Measurements from ENCODE around the gene SMAD9.

Gene SMAD9

GRCh38 chr13:36912973-36913372 is 7.1 kb downstream of the SMAD9 start:
- no peaks in the 10 kb centered on the region for H3K9me3 ChIP-seq (ENCODE audit: control insufficient read depth in 2 of 2, low read length in 2 of 2)
- no peak overlapping the region for H3K27ac ChIP-seq (ENCODE audit: low read depth in 2 of 2, low read length in 2 of 2)
- peaks cover 0 to 2% of the 10 kb centered on the region in 2 donors for H3K4me1 ChIP-seq (ENCODE audit: control insufficient read depth in 2 of 2, insufficient read depth in 2 of 2, low read length in 2 of 2)

GRCh38 chr13:36912369-36912768 is 7.7 kb downstream of the SMAD9 start:
- H3K36me3 ChIP-seq (ENCODE audit: control insufficient read depth in 2 of 2, insufficient read depth in 2 of 2, low read length in 2 of 2): no peaks in the 10 kb centered on the region
- no peak overlapping the region for H3K27ac ChIP-seq (ENCODE audit: low read depth in 2 of 2, low read length in 2 of 2)
- H3K9me3 ChIP-seq (ENCODE audit: control insufficient read depth in 2 of 2, low read length in 2 of 2): no peaks in the 10 kb centered on the region
- H3K4me3 ChIP-seq (ENCODE audit: low read length in 2 of 2): no peak overlapping the region
- H3K4me1 ChIP-seq (ENCODE audit: control insufficient read depth in 2 of 2, insufficient read depth in 2 of 2, low read length in 2 of 2): no peaks in the 10 kb centered on the region
- H3K27me3 ChIP-seq (ENCODE audit: control insufficient read depth in 2 of 2, insufficient read depth in 2 of 2, low read length in 2 of 2): peaks cover 0 to 4% of the 10 kb centered on the region in 2 donors
- H3K9ac ChIP-seq (ENCODE audit: low read depth in 1 of 2, low read length in 2 of 2): peak overlapping the region in 1 of 2 donors; percentile 18

More at GRCh38 chr13:36912973-36913372, 7.1 kb downstream of the SMAD9 start:
- Histone ChIP-seq H3K9ac (ENCODE audit: low read depth in 1 of 2, low read length in 2 of 2) (no peak overlapping the region), H3K36me3 (ENCODE audit: control insufficient read depth in 2 of 2, insufficient read depth in 2 of 2, low read length in 2 of 2) (no peaks in the 10 kb centered on the region), H3K27me3 (ENCODE audit: control insufficient read depth in 2 of 2, insufficient read depth in 2 of 2, low read length in 2 of 2) (peaks cover 0 to 4% of the 10 kb centered on the region in 2 donors), H3K4me3 (ENCODE audit: low read length in 2 of 2) (no peak overlapping the region)

GRCh38 chr13:36910545-36910944 is 9.5 kb downstream of the SMAD9 start:
- no peaks in the 10 kb centered on the region for H3K4me1 ChIP-seq (ENCODE audit: control insufficient read depth in 2 of 2, insufficient read depth in 2 of 2, low read length in 2 of 2)
- H3K27ac ChIP-seq (ENCODE audit: low read depth in 2 of 2, low read length in 2 of 2): no peak overlapping the region
- no peaks in the 10 kb centered on the region for H3K36me3 ChIP-seq (ENCODE audit: control insufficient read depth in 2 of 2, insufficient read depth in 2 of 2, low read length in 2 of 2)
- no peaks in the 10 kb centered on the region for H3K27me3 ChIP-seq (ENCODE audit: control insufficient read depth in 2 of 2, insufficient read depth in 2 of 2, low read length in 2 of 2)
- no peaks in the 10 kb centered on the region for H3K9me3 ChIP-seq (ENCODE audit: control insufficient read depth in 2 of 2, low read length in 2 of 2)
- H3K4me3 ChIP-seq (ENCODE audit: low read length in 2 of 2): no peak overlapping the region
- H3K9ac ChIP-seq (ENCODE audit: low read depth in 1 of 2, low read length in 2 of 2): no peak overlapping the region

GRCh38 chr13:36907821-36908220 is 12.2 kb downstream of the SMAD9 start:
- no peak overlapping the region for H3K27ac ChIP-seq (ENCODE audit: low read depth in 2 of 2, low read length in 2 of 2)
- H3K9me3 ChIP-seq (ENCODE audit: control insufficient read depth in 2 of 2, low read length in 2 of 2): no peaks in the 10 kb centered on the region
- no peaks in the 10 kb centered on the region for H3K4me1 ChIP-seq (ENCODE audit: control insufficient read depth in 2 of 2, insufficient read depth in 2 of 2, low read length in 2 of 2)
- H3K4me3 ChIP-seq (ENCODE audit: low read length in 2 of 2): no peak overlapping the region
- H3K36me3 ChIP-seq (ENCODE audit: control insufficient read depth in 2 of 2, insufficient read depth in 2 of 2, low read length in 2 of 2): no peaks in the 10 kb centered on the region
- H3K9ac ChIP-seq (ENCODE audit: low read depth in 1 of 2, low read length in 2 of 2): no peak overlapping the region
- no peaks in the 10 kb centered on the region for H3K27me3 ChIP-seq (ENCODE audit: control insufficient read depth in 2 of 2, insufficient read depth in 2 of 2, low read length in 2 of 2)

- Histone ChIP-seq H3K27ac (ENCODE audit: low read depth in 2 of 2, low read length in 2 of 2) (no peak overlapping the region), H3K27me3 (ENCODE audit: control insufficient read depth in 2 of 2, insufficient read depth in 2 of 2, low read length in 2 of 2) (no peaks in the 10 kb centered on the region), H3K9me3 (ENCODE audit: control insufficient read depth in 2 of 2, low read length in 2 of 2) (no peaks in the 10 kb centered on the region), H3K36me3 (ENCODE audit: control insufficient read depth in 2 of 2, insufficient read depth in 2 of 2, low read length in 2 of 2) (no peaks in the 10 kb centered on the region), H3K4me1 (ENCODE audit: control insufficient read depth in 2 of 2, insufficient read depth in 2 of 2, low read length in 2 of 2) (no peaks in the 10 kb centered on the region), H3K9ac (ENCODE audit: low read depth in 1 of 2, low read length in 2 of 2) (no peak overlapping the region), H3K4me3 (ENCODE audit: low read length in 2 of 2) (no peak overlapping the region)
Measured at GRCh38 chr13:36907266-36907665, 12.8 kb downstream of the SMAD9 start.

- H3K4me1 ChIP-seq (ENCODE audit: control insufficient read depth in 2 of 2, insufficient read depth in 2 of 2, low read length in 2 of 2): no peaks in the 10 kb centered on the region
- no peak overlapping the region for H3K4me3 ChIP-seq (ENCODE audit: low read length in 2 of 2)
- no peak overlapping the region for H3K9ac ChIP-seq (ENCODE audit: low read depth in 1 of 2, low read length in 2 of 2)
- H3K9me3 ChIP-seq (ENCODE audit: control insufficient read depth in 2 of 2, low read length in 2 of 2): no peaks in the 10 kb centered on the region
- no peaks in the 10 kb centered on the region for H3K36me3 ChIP-seq (ENCODE audit: control insufficient read depth in 2 of 2, insufficient read depth in 2 of 2, low read length in 2 of 2)
- no peaks in the 10 kb centered on the region for H3K27me3 ChIP-seq (ENCODE audit: control insufficient read depth in 2 of 2, insufficient read depth in 2 of 2, low read length in 2 of 2)
- no peak overlapping the region for H3K27ac ChIP-seq (ENCODE audit: low read depth in 2 of 2, low read length in 2 of 2)
Measured at GRCh38 chr13:36905944-36906343, 14.1 kb downstream of the SMAD9 start.

- no peaks in the 10 kb centered on the region for H3K4me1 ChIP-seq (ENCODE audit: control insufficient read depth in 2 of 2, insufficient read depth in 2 of 2, low read length in 2 of 2)
- no peak overlapping the region for H3K9ac ChIP-seq (ENCODE audit: low read depth in 1 of 2, low read length in 2 of 2)
- peak overlapping the region in 1 of 2 donors; percentile 38 for H3K27ac ChIP-seq (ENCODE audit: low read depth in 2 of 2, low read length in 2 of 2)
- H3K4me3 ChIP-seq (ENCODE audit: low read length in 2 of 2): no peak overlapping the region
- peaks cover 0 to 4% of the 10 kb centered on the region in 2 donors for H3K36me3 ChIP-seq (ENCODE audit: control insufficient read depth in 2 of 2, insufficient read depth in 2 of 2, low read length in 2 of 2)
- no peaks in the 10 kb centered on the region for H3K27me3 ChIP-seq (ENCODE audit: control insufficient read depth in 2 of 2, insufficient read depth in 2 of 2, low read length in 2 of 2)
- H3K9me3 ChIP-seq (ENCODE audit: control insufficient read depth in 2 of 2, low read length in 2 of 2): no peaks in the 10 kb centered on the region
Measured at GRCh38 chr13:36903925-36904595, 16.0 kb downstream of the SMAD9 start.

- H3K4me1 ChIP-seq (ENCODE audit: control insufficient read depth in 2 of 2, insufficient read depth in 2 of 2, low read length in 2 of 2): no peaks in the 10 kb centered on the region
- H3K36me3 ChIP-seq (ENCODE audit: control insufficient read depth in 2 of 2, insufficient read depth in 2 of 2, low read length in 2 of 2): peaks cover 0 to 4% of the 10 kb centered on the region in 2 donors
- no peak overlapping the region for H3K4me3 ChIP-seq (ENCODE audit: low read length in 2 of 2)
- no peak overlapping the region for H3K9ac ChIP-seq (ENCODE audit: low read depth in 1 of 2, low read length in 2 of 2)
- no peak overlapping the region for H3K27ac ChIP-seq (ENCODE audit: low read depth in 2 of 2, low read length in 2 of 2)
- no peaks in the 10 kb centered on the region for H3K9me3 ChIP-seq (ENCODE audit: control insufficient read depth in 2 of 2, low read length in 2 of 2)
- H3K27me3 ChIP-seq (ENCODE audit: control insufficient read depth in 2 of 2, insufficient read depth in 2 of 2, low read length in 2 of 2): no peaks in the 10 kb centered on the region
Measured at GRCh38 chr13:36897054-36897616, 22.9 kb downstream of the SMAD9 start.

GRCh38 chr13:36891752-36892151 is 28.3 kb downstream of the SMAD9 start:
- Histone ChIP-seq H3K36me3 (ENCODE audit: control insufficient read depth in 2 of 2, insufficient read depth in 2 of 2, low read length in 2 of 2) (no peaks in the 10 kb centered on the region), H3K9me3 (ENCODE audit: control insufficient read depth in 2 of 2, low read length in 2 of 2) (no peaks in the 10 kb centered on the region), H3K9ac (ENCODE audit: low read depth in 1 of 2, low read length in 2 of 2) (no peak overlapping the region), H3K27me3 (ENCODE audit: control insufficient read depth in 2 of 2, insufficient read depth in 2 of 2, low read length in 2 of 2) (no peaks in the 10 kb centered on the region), H3K27ac (ENCODE audit: low read depth in 2 of 2, low read length in 2 of 2) (no peak overlapping the region), H3K4me3 (ENCODE audit: low read length in 2 of 2) (no peak overlapping the region), H3K4me1 (ENCODE audit: control insufficient read depth in 2 of 2, insufficient read depth in 2 of 2, low read length in 2 of 2) (no peaks in the 10 kb centered on the region)

GRCh38 chr13:36888645-36889044 is 31.4 kb downstream of the SMAD9 start:
- Histone ChIP-seq H3K9me3 (ENCODE audit: control insufficient read depth in 2 of 2, low read length in 2 of 2) (no peaks in the 10 kb centered on the region), H3K4me3 (ENCODE audit: low read length in 2 of 2) (no peak overlapping the region), H3K9ac (ENCODE audit: low read depth in 1 of 2, low read length in 2 of 2) (no peak overlapping the region), H3K36me3 (ENCODE audit: control insufficient read depth in 2 of 2, insufficient read depth in 2 of 2, low read length in 2 of 2) (no peaks in the 10 kb centered on the region), H3K27me3 (ENCODE audit: control insufficient read depth in 2 of 2, insufficient read depth in 2 of 2, low read length in 2 of 2) (no peaks in the 10 kb centered on the region), H3K27ac (ENCODE audit: low read depth in 2 of 2, low read length in 2 of 2) (no peak overlapping the region), H3K4me1 (ENCODE audit: control insufficient read depth in 2 of 2, insufficient read depth in 2 of 2, low read length in 2 of 2) (peaks cover 0 to 3% of the 10 kb centered on the region in 2 donors)

Measured in mucosa of rectum (tissue), 2 donors.